Osteocyte (in vitro differentiated cells): ENCODE data around the gene DHX35. TPM values are rescaled to one million over a fixed set of nuclear protein-coding genes. Genes with fewer than 3 reads are reported as not detected.

ENCODE experiments used
- DNase-seq: peaks from one replicate; pipeline ENCODE4 v3.0.0; 2021; ENCODE audit warnings: mixed read lengths; ENCODE audit not compliant: unreplicated experiment; ENCODE audit errors: extremely low spot score
- H3K27ac Mint-ChIP-seq: one replicate; pipeline ENCODE4 v1.8.0; 2021; ENCODE audit warnings: mild to moderate bottlenecking, mixed read lengths; ENCODE audit not compliant: unreplicated experiment
- H3K27me3 Mint-ChIP-seq: one replicate; pipeline ENCODE4 v1.8.0; 2021; ENCODE audit warnings: mixed read lengths; ENCODE audit not compliant: unreplicated experiment
- H3K36me3 Mint-ChIP-seq: one replicate; pipeline ENCODE4 v1.8.0; 2021; ENCODE audit warnings: mixed read lengths; ENCODE audit not compliant: unreplicated experiment
- H3K4me1 Mint-ChIP-seq: one replicate; pipeline ENCODE4 v1.8.0; 2021; ENCODE audit warnings: mixed read lengths; ENCODE audit not compliant: unreplicated experiment
- H3K4me3 Mint-ChIP-seq: one replicate; pipeline ENCODE4 v1.8.0; 2021; ENCODE audit warnings: mild to moderate bottlenecking, moderate library complexity, mixed read lengths; ENCODE audit not compliant: unreplicated experiment
- H3K9me3 Mint-ChIP-seq: one replicate; pipeline ENCODE4 v1.8.0; 2021; ENCODE audit warnings: mixed read lengths; ENCODE audit not compliant: unreplicated experiment
- CTCF ChIP-seq: fragments of 200-600 bp; sonication (generic); IDR thresholded peaks from 2 replicates; pipeline ENCODE4 v1.5.0; 2021; ENCODE audit warnings: antibody characterized with exemption, mild to moderate bottlenecking, moderate library complexity
- total RNA-seq: library from RNA; stranded (reverse); gene quantifications from 2 replicates; pipeline ENCODE4 v1.2.1, GENCODE V29; 2021

Gene DHX35
- total RNA-seq, 1 donor from 2014 or later = 10.1 TPM

GRCh38 chr20:38999965-39000910 lies 38.1 kb downstream of the DHX35 start:
- H3K9me3 Mint-ChIP-seq = no peaks in the 10 kb centered on the region
- no peak overlapping the region for H3K4me3 Mint-ChIP-seq
- DNase-seq = no peak
- no peaks in the 10 kb centered on the region for H3K4me1 Mint-ChIP-seq
- no peaks in the 10 kb centered on the region for H3K27me3 Mint-ChIP-seq
- no peak for TF ChIP-seq CTCF
- no peak overlapping the region for H3K27ac Mint-ChIP-seq
- H3K36me3 Mint-ChIP-seq = peaks cover 47% of the 10 kb centered on the region

- TF ChIP-seq CTCF = no peak
- Mint-ChIP-seq H3K27me3 (no peaks in the 10 kb centered on the region), H3K4me3 (no peak overlapping the region), H3K27ac (no peak overlapping the region), H3K36me3 (peaks cover 37% of the 10 kb centered on the region), H3K9me3 (no peaks in the 10 kb centered on the region), H3K4me1 (no peaks in the 10 kb centered on the region)
- no peak for DNase-seq
These were observed 42.4 kb downstream of the DHX35 start for GRCh38 chr20:39004508-39004907.

- TF ChIP-seq CTCF = no peak
- Mint-ChIP-seq H3K9me3 (no peaks in the 10 kb centered on the region), H3K4me1 (no peaks in the 10 kb centered on the region), H3K36me3 (peaks cover 41% of the 10 kb centered on the region), H3K27me3 (no peaks in the 10 kb centered on the region), H3K27ac (no peak overlapping the region), H3K4me3 (no peak overlapping the region)
- no peak for DNase-seq
These were observed 47.2 kb downstream of the DHX35 start for GRCh38 chr20:39009348-39009747.

GRCh38 chr20:39010496-39010895 lies 48.4 kb downstream of the DHX35 start:
- H3K4me3 Mint-ChIP-seq = no peak overlapping the region
- no peak for TF ChIP-seq CTCF
- no peaks in the 10 kb centered on the region for H3K4me1 Mint-ChIP-seq
- H3K27me3 Mint-ChIP-seq = no peaks in the 10 kb centered on the region
- no peak overlapping the region for H3K27ac Mint-ChIP-seq
- peaks cover 46% of the 10 kb centered on the region for H3K36me3 Mint-ChIP-seq
- DNase-seq = no peak
- H3K9me3 Mint-ChIP-seq = no peaks in the 10 kb centered on the region

GRCh38 chr20:39013662-39014109 lies 51.5 kb downstream of the DHX35 start:
- Mint-ChIP-seq H3K36me3 (peaks cover 59% of the 10 kb centered on the region), H3K4me1 (no peaks in the 10 kb centered on the region), H3K27ac (no peak overlapping the region), H3K4me3 (no peak overlapping the region), H3K9me3 (peaks cover 4% of the 10 kb centered on the region), H3K27me3 (no peaks in the 10 kb centered on the region)
- no peak for DNase-seq
- no peak for TF ChIP-seq CTCF
